ENCODE data around the gene ARID1B.

DNA sequence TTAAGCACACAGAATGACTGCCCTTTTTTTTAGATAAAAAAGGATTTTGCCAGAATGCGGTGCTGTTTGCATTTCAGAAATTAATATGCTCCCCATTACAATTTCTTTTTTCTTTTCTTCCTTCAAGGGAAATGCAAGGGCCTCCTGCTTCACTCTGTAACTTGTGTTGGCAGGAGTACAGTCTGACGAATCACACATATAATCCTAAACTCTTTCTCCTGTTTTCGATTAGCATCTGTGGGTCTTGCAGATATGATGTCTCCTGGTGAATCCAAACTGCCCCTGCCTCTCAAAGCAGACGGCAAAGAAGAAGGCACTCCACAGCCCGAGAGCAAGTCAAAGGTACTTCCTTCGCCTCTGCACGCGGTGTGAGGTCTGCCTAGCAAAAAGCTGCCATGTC is 396.6 kb downstream of the ARID1B start:
- no peak for TF ChIP-seq CTCF (conservative IDR thresholded peaks at IDR 0.05; ENCODE audit: low read length)
- TF ChIP-seq EZH2phosphoT487 (IDR thresholded peaks at IDR 0.05; ENCODE audit: borderline replicate concordance, low read depth, low read length) = no peak

All from OCI-LY7 (cell line).